ENCODE results near the gene KNG1. TPM values are rescaled to one million over a fixed set of nuclear protein-coding genes. Genes with fewer than 3 reads are reported as not detected.
"Not testable (repeated sequence)": the region's sequence is repeated elsewhere in the genome, so short reads cannot be mapped to it uniquely, and the experiment has no call there.

Gene KNG1
- total and polyA plus RNA-seq, 10 of the 15 experiments (the other 5 are each of a cell fraction or from before 2014, with no cell fraction given), result 0.21 TPM; not detected in 9

GRCh38 chr3:186710694-186711093 is 6.5 kb upstream of the KNG1 start:
- H3K79me2 ChIP-seq (ENCODE audit: control insufficient read depth, insufficient read depth, low read length); H3K9me3 ChIP-seq (replicated peaks; ENCODE audit: control insufficient read depth, insufficient read depth, low read length); in situ Hi-C loops (cut with MboI); SMC1A ChIA-PET (ENCODE audit: uncharacterized antibody, unreplicated experiment); H3K9ac ChIP-seq (ENCODE audit: control insufficient read depth, insufficient read depth, low read length); H3K4me1 ChIP-seq (ENCODE audit: control insufficient read depth, insufficient read depth, low read length); FAIRE-seq; H3K27ac ChIP-seq (ENCODE audit: control insufficient read depth, insufficient read depth); H2AFZ ChIP-seq (ENCODE audit: control insufficient read depth, low read depth, low read length); H3K4me2 ChIP-seq (ENCODE audit: control insufficient read depth, insufficient read depth); H3K4me3 ChIP-seq; BruUV-seq (replicated peaks); CTCF ChIA-PET; ATAC-seq; H3K36me3 ChIP-seq (ENCODE audit: control insufficient read depth in 2 of 2, insufficient read depth in 2 of 2, low read length in 1 of 2); H3K27me3 ChIP-seq (replicated peaks in 1 of 2; ENCODE audit: control insufficient read depth in 2 of 2, insufficient read depth in 2 of 2, low read length in 1 of 2); DNase-seq (ENCODE audit: low read depth, low spot score); intact Hi-C loops (cut with micrococcal nuclease; ENCODE audit: unreplicated experiment); POLR2A ChIA-PET; H4K20me1 ChIP-seq (ENCODE audit: control insufficient read depth, insufficient read depth): not testable (repeated sequence)
- RAD21 ChIA-PET (ENCODE audit: unreplicated experiment), result interaction anchor here (0.6 kb wide), 1 partner anchor 764 kb away, joined by 3 read pairs; no protein-coding TSS in a partner anchor
- WGBS (ENCODE audit: insufficient coverage, insufficient replicate concordance, low lambda C conversion rate, missing lambda C conversion rate), result 44% methylated on average over 4 of the region's 4 CpGs

- FAIRE-seq (no peak), DNase-seq (ENCODE audit: low read depth, low spot score) (no peak), ATAC-seq (no peak)
- POLR2A ChIA-PET, result no interaction called here
- Histone ChIP-seq H3K9ac (ENCODE audit: control insufficient read depth, insufficient read depth, low read length) (no peak overlapping the region), H3K4me3 (no peak overlapping the region), H3K36me3 (ENCODE audit: control insufficient read depth in 2 of 2, insufficient read depth in 2 of 2, low read length in 1 of 2) (no peaks in the 10 kb centered on the region), H2AFZ (ENCODE audit: control insufficient read depth, low read depth, low read length) (no peak overlapping the region), H3K27me3 (replicated peaks in 1 of 2; ENCODE audit: control insufficient read depth in 2 of 2, insufficient read depth in 2 of 2, low read length in 1 of 2) (peaks cover 0 to 4% of the 10 kb centered on the region in 2 experiments; a peak in 3 of 4 replicates), H3K79me2 (ENCODE audit: control insufficient read depth, insufficient read depth, low read length) (no peaks in the 10 kb centered on the region), H4K20me1 (ENCODE audit: control insufficient read depth, insufficient read depth) (no peaks in the 10 kb centered on the region), H3K4me1 (ENCODE audit: control insufficient read depth, insufficient read depth, low read length) (no peaks in the 10 kb centered on the region), H3K27ac (ENCODE audit: control insufficient read depth, insufficient read depth) (no peak overlapping the region), H3K4me2 (ENCODE audit: control insufficient read depth, insufficient read depth) (no peak overlapping the region), H3K9me3 (replicated peaks; ENCODE audit: control insufficient read depth, insufficient read depth, low read length) (no peaks in the 10 kb centered on the region)
- in situ Hi-C loops (cut with MboI), result no loop called here
- RAD21 ChIA-PET (ENCODE audit: unreplicated experiment), result no interaction called here
- TF ChIP-seq RELA (IDR thresholded peaks at IDR 0.05; ENCODE audit: borderline replicate concordance, partially characterized antibody), result no peak
- no peak for TF ChIP-seq RB1 (IDR thresholded peaks at IDR 0.05; ENCODE audit: borderline replicate concordance)
- no peak for TF ChIP-seq POLR2AphosphoS5 (IDR thresholded peaks at IDR 0.05; ENCODE audit: low read length)
- TF ChIP-seq PAX5 (IDR thresholded peaks at IDR 0.05; ENCODE audit: borderline replicate concordance, low read depth, low read length), result no peak
- TF ChIP-seq ZNF207 (IDR thresholded peaks at IDR 0.05; ENCODE audit: borderline replicate concordance), result no peak
- no peak for TF ChIP-seq SPI1 (IDR thresholded peaks at IDR 0.05; ENCODE audit: borderline replicate concordance, insufficient read depth, low read depth, low read length)
- TF ChIP-seq EED (IDR thresholded peaks at IDR 0.05; ENCODE audit: low read depth), result no peak
- TF ChIP-seq SKIL (IDR thresholded peaks at IDR 0.05; ENCODE audit: low read depth, poor library complexity, severe bottlenecking), result no peak
- WGBS (ENCODE audit: insufficient coverage, insufficient replicate concordance, low lambda C conversion rate, missing lambda C conversion rate), result 52% methylated on average over 4 of the region's 4 CpGs
- intact Hi-C loops (cut with micrococcal nuclease; ENCODE audit: unreplicated experiment), result no loop called here
- CTCF ChIA-PET, result no interaction called here
- SMC1A ChIA-PET (ENCODE audit: uncharacterized antibody, unreplicated experiment), result no interaction called here
- BruUV-seq (replicated peaks), result no TSS peak
These were observed 3.7 kb upstream of the KNG1 start for GRCh38 chr3:186713499-186713898.

Measured in GM12878 (cell line).